ENCODE data around the gene GLRA3. TPM values are rescaled to one million over a fixed set of nuclear protein-coding genes. Genes with fewer than 3 reads are reported as not detected.

The GLRA3 gene
- total and polyA plus RNA-seq, 3 experiments from 2014 or later: not detected

DNA sequence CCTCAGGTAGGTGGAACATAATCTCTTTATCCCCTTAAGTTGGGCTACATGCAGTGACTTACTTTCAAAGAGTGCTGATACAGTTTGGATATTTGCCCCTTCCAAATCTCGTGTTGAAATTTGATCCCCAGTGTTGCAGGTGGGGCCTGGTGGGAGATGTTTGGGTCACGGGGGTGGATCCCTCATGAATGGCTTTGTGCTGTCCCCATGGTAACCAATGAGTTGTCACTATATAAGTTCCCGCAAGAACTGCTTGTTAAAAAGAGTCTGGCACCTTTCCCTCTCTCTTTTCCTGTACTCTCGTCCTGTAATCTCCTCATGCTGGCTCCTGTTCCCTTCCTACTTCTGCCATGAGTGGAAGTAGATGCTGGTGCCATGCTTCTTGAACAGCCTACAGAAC lies 71.3 kb downstream of the GLRA3 start:
- H3K9me3 ChIP-seq (ENCODE audit: low read length): no peaks in the 10 kb centered on the region
- no peaks in the 10 kb centered on the region for H3K36me3 ChIP-seq (ENCODE audit: insufficient read depth, low read length)
- POLR2A ChIA-PET: no interaction called here
- no peak overlapping the region for H3K27ac ChIP-seq (ENCODE audit: low read depth, low read length)
- H3K27me3 Mint-ChIP-seq: peaks cover 0 to 2% of the 10 kb centered on the region in 2 donors
- no peak for DNase-seq
- CTCF ChIA-PET: no interaction called here
- H3K27me3 ChIP-seq (ENCODE audit: insufficient read depth, low read length, poor library complexity, severe bottlenecking): no peaks in the 10 kb centered on the region
- H3K9me3 Mint-ChIP-seq: peaks cover 0 to 7% (median 2%) of the 10 kb centered on the region in 5 donors
- no peaks in the 10 kb centered on the region for H3K36me3 Mint-ChIP-seq
- no peak overlapping the region for H3K4me3 Mint-ChIP-seq
- H3K4me1 Mint-ChIP-seq: no peaks in the 10 kb centered on the region
- H3K4me3 ChIP-seq (ENCODE audit: low read length): no peak overlapping the region
- no peaks in the 10 kb centered on the region for H3K4me1 ChIP-seq (ENCODE audit: insufficient read depth, low read length)
- no peak overlapping the region for H3K27ac Mint-ChIP-seq

DNA sequence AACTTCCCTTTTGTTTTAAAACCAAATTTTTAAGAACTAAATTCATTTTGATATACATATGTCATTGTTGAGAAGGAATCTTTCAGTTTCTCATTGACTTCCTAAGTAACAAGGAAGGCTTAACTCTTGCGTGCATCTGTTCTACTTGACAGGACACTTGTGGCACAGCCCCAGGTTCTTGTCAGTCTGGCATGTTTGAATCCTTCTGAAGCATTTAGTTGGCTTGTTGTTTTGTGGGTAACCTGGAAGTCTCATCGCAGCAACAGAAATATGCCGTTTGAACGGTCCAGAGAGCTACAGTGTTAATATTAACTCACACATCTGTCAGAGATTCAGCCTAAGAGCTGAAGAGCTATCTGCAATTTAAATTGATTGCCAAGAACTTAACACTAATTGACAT lies 76.0 kb downstream of the GLRA3 start:
- Mint-ChIP-seq H3K4me3 (no peak overlapping the region), H3K9me3 (peaks cover 0 to 8% (median 1%) of the 10 kb centered on the region in 5 donors), H3K27ac (no peak overlapping the region), H3K4me1 (no peaks in the 10 kb centered on the region), H3K36me3 (no peaks in the 10 kb centered on the region), H3K27me3 (peaks cover 0 to 2% of the 10 kb centered on the region in 2 donors)
- Histone ChIP-seq H3K4me3 (ENCODE audit: low read length) (no peak overlapping the region), H3K27ac (ENCODE audit: low read depth, low read length) (no peak overlapping the region), H3K9me3 (ENCODE audit: low read length) (no peaks in the 10 kb centered on the region), H3K27me3 (ENCODE audit: insufficient read depth, low read length, poor library complexity, severe bottlenecking) (no peaks in the 10 kb centered on the region), H3K36me3 (ENCODE audit: insufficient read depth, low read length) (no peaks in the 10 kb centered on the region), H3K4me1 (ENCODE audit: insufficient read depth, low read length) (no peaks in the 10 kb centered on the region)
- no peak for DNase-seq
- ChIA-PET CTCF (no interaction called here), POLR2A (no interaction called here)

DNA sequence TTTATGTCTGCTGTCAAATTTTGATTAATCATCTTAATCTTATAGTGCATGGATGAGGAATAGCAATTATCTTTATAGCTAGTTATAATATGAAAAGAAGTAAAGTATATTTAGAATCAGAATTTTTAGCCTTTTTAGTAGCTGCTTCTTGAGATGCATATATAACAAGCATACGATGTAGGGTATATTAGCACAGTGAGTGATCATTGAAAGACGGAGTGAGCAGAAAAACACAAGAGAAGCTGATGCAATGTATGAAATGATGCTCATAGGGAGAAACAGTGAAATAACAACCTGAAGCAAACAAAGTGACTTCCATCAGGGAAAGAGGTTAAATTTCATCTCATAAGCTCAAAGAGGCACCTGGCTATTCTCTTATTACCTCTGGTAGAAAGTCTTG lies 77.0 kb downstream of the GLRA3 start:
- no peak overlapping the region for H3K4me3 ChIP-seq (ENCODE audit: low read length)
- Mint-ChIP-seq H3K27me3 (peaks cover 0 to 2% of the 10 kb centered on the region in 2 donors), H3K36me3 (no peaks in the 10 kb centered on the region), H3K4me1 (no peaks in the 10 kb centered on the region), H3K4me3 (no peak overlapping the region), H3K9me3 (peaks cover 0 to 8% (median 1%) of the 10 kb centered on the region in 5 donors), H3K27ac (no peak overlapping the region)
- H3K36me3 ChIP-seq (ENCODE audit: insufficient read depth, low read length): no peaks in the 10 kb centered on the region
- ChIA-PET POLR2A (no interaction called here), CTCF (no interaction called here)
- H3K27me3 ChIP-seq (ENCODE audit: insufficient read depth, low read length, poor library complexity, severe bottlenecking): no peaks in the 10 kb centered on the region
- H3K4me1 ChIP-seq (ENCODE audit: insufficient read depth, low read length): no peaks in the 10 kb centered on the region
- no peaks in the 10 kb centered on the region for H3K9me3 ChIP-seq (ENCODE audit: low read length)
- DNase-seq: no peak
- H3K27ac ChIP-seq (ENCODE audit: low read depth, low read length): no peak overlapping the region

DNA sequence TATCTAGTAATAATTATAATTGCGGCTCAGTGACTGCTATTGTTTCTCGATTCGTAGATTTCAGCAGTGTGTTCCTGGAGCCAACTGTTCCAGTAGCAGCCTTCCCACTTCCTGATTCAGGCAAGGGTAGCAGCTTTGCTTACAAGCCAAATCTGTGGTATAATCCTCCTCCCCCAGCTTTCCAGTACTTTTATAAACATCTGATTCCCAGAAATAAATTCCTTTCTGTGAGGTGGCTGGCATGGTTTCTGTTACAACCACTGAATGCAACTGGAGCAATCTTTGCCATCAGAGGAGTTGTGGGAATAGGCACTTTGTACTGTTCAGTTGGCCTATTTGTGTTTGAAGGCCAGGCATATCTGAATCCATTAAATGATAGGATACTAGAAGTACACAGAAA lies 80.0 kb downstream of the GLRA3 start:
- H3K9me3 Mint-ChIP-seq: peaks cover 7 to 19% (median 11%) of the 10 kb centered on the region in 5 donors
- DNase-seq: no peak
- H3K27ac Mint-ChIP-seq: no peak overlapping the region
- H3K27me3 Mint-ChIP-seq: no peaks in the 10 kb centered on the region
- Histone ChIP-seq H3K9me3 (ENCODE audit: low read length) (no peaks in the 10 kb centered on the region), H3K27me3 (ENCODE audit: insufficient read depth, low read length, poor library complexity, severe bottlenecking) (no peaks in the 10 kb centered on the region), H3K36me3 (ENCODE audit: insufficient read depth, low read length) (no peaks in the 10 kb centered on the region), H3K27ac (ENCODE audit: low read depth, low read length) (no peak overlapping the region), H3K4me1 (ENCODE audit: insufficient read depth, low read length) (no peaks in the 10 kb centered on the region), H3K4me3 (ENCODE audit: low read length) (no peak overlapping the region)
- no peak overlapping the region for H3K4me3 Mint-ChIP-seq
- CTCF ChIA-PET: no interaction called here
- no peaks in the 10 kb centered on the region for H3K36me3 Mint-ChIP-seq
- no peaks in the 10 kb centered on the region for H3K4me1 Mint-ChIP-seq
- POLR2A ChIA-PET: no interaction called here

GRCh38 chr4:174746710-174747109 lies 82.3 kb downstream of the GLRA3 start:
- no peak overlapping the region for H3K27ac ChIP-seq (ENCODE audit: low read depth, low read length)
- no peaks in the 10 kb centered on the region for H3K9me3 ChIP-seq (ENCODE audit: low read length)
- no peaks in the 10 kb centered on the region for H3K27me3 Mint-ChIP-seq
- H3K4me3 ChIP-seq (ENCODE audit: low read length): no peak overlapping the region
- no peaks in the 10 kb centered on the region for H3K4me1 Mint-ChIP-seq
- H3K9me3 Mint-ChIP-seq: peaks cover 7 to 19% (median 9%) of the 10 kb centered on the region in 5 donors
- no peak for DNase-seq
- ChIA-PET POLR2A (no interaction called here), CTCF (no interaction called here)
- no peaks in the 10 kb centered on the region for H3K36me3 ChIP-seq (ENCODE audit: insufficient read depth, low read length)
- H3K36me3 Mint-ChIP-seq: no peaks in the 10 kb centered on the region
- H3K4me1 ChIP-seq (ENCODE audit: insufficient read depth, low read length): no peaks in the 10 kb centered on the region
- H3K27me3 ChIP-seq (ENCODE audit: insufficient read depth, low read length, poor library complexity, severe bottlenecking): no peaks in the 10 kb centered on the region
- no peak overlapping the region for H3K4me3 Mint-ChIP-seq
- H3K27ac Mint-ChIP-seq: no peak overlapping the region

- ChIA-PET POLR2A (no interaction called here), CTCF (no interaction called here)
- H3K36me3 Mint-ChIP-seq: no peaks in the 10 kb centered on the region
- H3K4me3 Mint-ChIP-seq: no peak overlapping the region
- Histone ChIP-seq H3K4me1 (ENCODE audit: insufficient read depth, low read length) (no peaks in the 10 kb centered on the region), H3K27ac (ENCODE audit: low read depth, low read length) (no peak overlapping the region), H3K36me3 (ENCODE audit: insufficient read depth, low read length) (no peaks in the 10 kb centered on the region), H3K9me3 (ENCODE audit: low read length) (no peaks in the 10 kb centered on the region), H3K4me3 (ENCODE audit: low read length) (no peak overlapping the region), H3K27me3 (ENCODE audit: insufficient read depth, low read length, poor library complexity, severe bottlenecking) (no peaks in the 10 kb centered on the region)
- H3K4me1 Mint-ChIP-seq: no peaks in the 10 kb centered on the region
- H3K27me3 Mint-ChIP-seq: no peaks in the 10 kb centered on the region
- no peak for DNase-seq
- no peak overlapping the region for H3K27ac Mint-ChIP-seq
- H3K9me3 Mint-ChIP-seq: peaks cover 7 to 16% (median 9%) of the 10 kb centered on the region in 5 donors
Measured at GRCh38 chr4:174742561-174742960, 86.5 kb downstream of the GLRA3 start.

- H3K27me3 Mint-ChIP-seq: no peaks in the 10 kb centered on the region
- no peak overlapping the region for H3K4me3 Mint-ChIP-seq
- H3K4me1 Mint-ChIP-seq: no peaks in the 10 kb centered on the region
- Histone ChIP-seq H3K4me3 (ENCODE audit: low read length) (no peak overlapping the region), H3K36me3 (ENCODE audit: insufficient read depth, low read length) (no peaks in the 10 kb centered on the region), H3K9me3 (ENCODE audit: low read length) (no peaks in the 10 kb centered on the region), H3K27me3 (ENCODE audit: insufficient read depth, low read length, poor library complexity, severe bottlenecking) (no peaks in the 10 kb centered on the region), H3K4me1 (ENCODE audit: insufficient read depth, low read length) (no peaks in the 10 kb centered on the region), H3K27ac (ENCODE audit: low read depth, low read length) (no peak overlapping the region)
- POLR2A ChIA-PET: no interaction called here
- DNase-seq: no peak
- CTCF ChIA-PET: no interaction called here
- no peak overlapping the region for H3K27ac Mint-ChIP-seq
- peaks cover 2 to 10% (median 4%) of the 10 kb centered on the region in 5 donors for H3K9me3 Mint-ChIP-seq
- no peaks in the 10 kb centered on the region for H3K36me3 Mint-ChIP-seq
Measured at GRCh38 chr4:174739576-174739975, 89.5 kb downstream of the GLRA3 start.

- CTCF ChIA-PET: no interaction called here
- Mint-ChIP-seq H3K4me3 (no peak overlapping the region), H3K27me3 (no peaks in the 10 kb centered on the region), H3K4me1 (no peaks in the 10 kb centered on the region), H3K9me3 (peaks cover 0 to 14% (median 0%) of the 10 kb centered on the region in 5 donors), H3K36me3 (no peaks in the 10 kb centered on the region), H3K27ac (no peak overlapping the region)
- H3K27ac ChIP-seq (ENCODE audit: low read depth, low read length): no peak overlapping the region
- H3K4me1 ChIP-seq (ENCODE audit: insufficient read depth, low read length): no peaks in the 10 kb centered on the region
- no peaks in the 10 kb centered on the region for H3K36me3 ChIP-seq (ENCODE audit: insufficient read depth, low read length)
- no peak for DNase-seq
- POLR2A ChIA-PET: no interaction called here
- H3K9me3 ChIP-seq (ENCODE audit: low read length): no peaks in the 10 kb centered on the region
- H3K27me3 ChIP-seq (ENCODE audit: insufficient read depth, low read length, poor library complexity, severe bottlenecking): no peaks in the 10 kb centered on the region
- no peak overlapping the region for H3K4me3 ChIP-seq (ENCODE audit: low read length)
Measured at GRCh38 chr4:174734181-174734580, 94.9 kb downstream of the GLRA3 start.

GRCh38 chr4:174717828-174718227 lies 111.2 kb downstream of the GLRA3 start:
- DNase-seq: no peak
- CTCF ChIA-PET: no interaction called here

More at GRCh38 chr4:174717828-174718227, 111.2 kb downstream of the GLRA3 start:
- H3K4me3 ChIP-seq (ENCODE audit: low read length): no peak overlapping the region
- no peaks in the 10 kb centered on the region for H3K9me3 Mint-ChIP-seq
- no peaks in the 10 kb centered on the region for H3K36me3 Mint-ChIP-seq
- H3K27me3 Mint-ChIP-seq: peaks cover 3 to 4% of the 10 kb centered on the region in 2 donors
- H3K27ac Mint-ChIP-seq: no peak overlapping the region
- no peaks in the 10 kb centered on the region for H3K36me3 ChIP-seq (ENCODE audit: insufficient read depth, low read length)
- no peak overlapping the region for H3K27ac ChIP-seq (ENCODE audit: low read depth, low read length)
- H3K4me1 Mint-ChIP-seq: no peaks in the 10 kb centered on the region
- H3K4me1 ChIP-seq (ENCODE audit: insufficient read depth, low read length): no peaks in the 10 kb centered on the region
- no peaks in the 10 kb centered on the region for H3K27me3 ChIP-seq (ENCODE audit: insufficient read depth, low read length, poor library complexity, severe bottlenecking)
- H3K9me3 ChIP-seq (ENCODE audit: low read length): no peaks in the 10 kb centered on the region
- POLR2A ChIA-PET: no interaction called here
- H3K4me3 Mint-ChIP-seq: no peak overlapping the region
